ENCODE measurements around the gene CNTF.

GRCh38 chr11:58650496-58650895 is 28.0 kb downstream of the CNTF start:
- TF ChIP-seq CTCF (conservative IDR thresholded peaks at IDR 0.05; ENCODE audit: low read depth, low read length) (no peak), EZH2 (IDR thresholded peaks at IDR 0.05; ENCODE audit: borderline replicate concordance, low read depth, low read length, poor library complexity, severe bottlenecking) (no peak)

Measured in A673 (cell line).